Hepatocyte (in vitro differentiated cells): ENCODE data around the gene XRCC1.

Experiments
- CTCF ChIP-seq: fragments of 200-600 bp; sonication (generic); IDR thresholded peaks from 2 replicates; pipeline ENCODE4 v1.5.1; 2016; ENCODE audit warnings: antibody characterized with exemption, mild to moderate bottlenecking; ENCODE audit not compliant: poor library complexity
- EZH2 ChIP-seq: fragments of 200-600 bp; sonication (generic); IDR thresholded peaks from 2 replicates; pipeline ENCODE4 v1.6.1; 2016; ENCODE audit warnings: antibody characterized with exemption, mild to moderate bottlenecking, borderline replicate concordance

GRCh38 chr19:43505186-43505456 lies 70.2 kb downstream of the XRCC1 start:
- TF ChIP-seq CTCF, result no peak
- TF ChIP-seq EZH2, result no peak
